Mesenchymal stem cell (in vitro differentiated cells and primary cell): Measurements from ENCODE around the gene HNRNPM.

ENCODE experiments used
- DNase-seq: peaks from one replicate; pipeline ENCODE4 v3.0.0-alpha.2; 2013
- H2AFZ ChIP-seq: one replicate; pipeline ENCODE4 v1.6.1; 2013; ENCODE audit warnings: low read depth, mild to moderate bottlenecking, control low read depth, inconsistent platforms, low read length, moderate library complexity
- H2AK5ac ChIP-seq: 2 replicates; pipeline ENCODE4 v1.6.1; 2013; ENCODE audit warnings: low read length, moderate library complexity, mild to moderate bottlenecking, inconsistent platforms; ENCODE audit not compliant: severe bottlenecking
- H2BK120ac ChIP-seq: one replicate; pipeline ENCODE4 v1.6.1; 2013; ENCODE audit warnings: low read depth, mild to moderate bottlenecking, inconsistent platforms, low read length, moderate library complexity
- H2BK12ac ChIP-seq, 2 experiments: one replicate each; pipeline ENCODE4 v1.6.1; 2013; ENCODE audit warnings: inconsistent platforms in 2 of 2, low read length in 2 of 2, mild to moderate bottlenecking in 2 of 2, moderate library complexity in 2 of 2, control low read depth in 1 of 2
- H2BK15ac ChIP-seq: one replicate; pipeline ENCODE4 v1.6.1; 2013; ENCODE audit warnings: mild to moderate bottlenecking, low read depth, inconsistent platforms; ENCODE audit not compliant: poor library complexity, severe bottlenecking
- H2BK5ac ChIP-seq: 2 replicates; pipeline ENCODE4 v1.6.1; 2013; ENCODE audit warnings: low read depth, mild to moderate bottlenecking, low read length, control low read depth, inconsistent platforms; ENCODE audit not compliant: poor library complexity, severe bottlenecking
- H3K14ac ChIP-seq, 2 experiments: one replicate each; pipeline ENCODE4 v1.6.1; 2013; ENCODE audit warnings: inconsistent platforms in 2 of 2, low read length in 2 of 2, control low read depth in 1 of 2, mild to moderate bottlenecking in 1 of 2, moderate library complexity in 1 of 2
- H3K18ac ChIP-seq, 2 experiments: one replicate each; pipeline ENCODE4 v1.6.1; 2013; ENCODE audit warnings: inconsistent platforms in 2 of 2, low read length in 2 of 2, control low read depth in 1 of 2, low read depth in 1 of 2, mild to moderate bottlenecking in 1 of 2
- H3K23ac ChIP-seq, 2 experiments: one replicate each; pipeline ENCODE4 v1.6.1; 2013; ENCODE audit warnings: inconsistent platforms in 2 of 2, low read length in 2 of 2, mild to moderate bottlenecking in 2 of 2, moderate library complexity in 2 of 2, control low read depth in 1 of 2
- H3K27ac ChIP-seq: 2 replicates; pipeline ENCODE4 v1.5.1; 2013; ENCODE audit warnings: mild to moderate bottlenecking, moderate library complexity, low read length, control low read depth, inconsistent platforms; ENCODE audit not compliant: poor library complexity, severe bottlenecking
- H3K27me3 ChIP-seq, 2 experiments: 2 replicates each; pipeline versions ENCODE4 v1.6.1 to v1.7.0; 2013; ENCODE audit warnings: low read length in 2 of 2, mild to moderate bottlenecking in 2 of 2, moderate library complexity in 2 of 2, control low read depth in 1 of 2, inconsistent platforms in 1 of 2; ENCODE audit not compliant: control insufficient read depth in 1 of 2, insufficient read depth in 1 of 2
- H3K36me3 ChIP-seq, 2 experiments: 2 replicates each; pipeline versions ENCODE4 v1.6.1 to v1.7.0; 2013; ENCODE audit warnings: low read length in 2 of 2, control low read depth in 1 of 2, inconsistent platforms in 1 of 2, low read depth in 1 of 2, mild to moderate bottlenecking in 1 of 2; ENCODE audit not compliant: insufficient read depth in 2 of 2, control insufficient read depth in 1 of 2
- H3K4ac ChIP-seq, 2 experiments: one replicate each; pipeline ENCODE4 v1.6.1; 2013; ENCODE audit warnings: inconsistent platforms in 2 of 2, low read length in 2 of 2, mild to moderate bottlenecking in 2 of 2, moderate library complexity in 2 of 2, control low read depth in 1 of 2, low read depth in 1 of 2
- H3K4me1 ChIP-seq: 2 replicates; pipeline ENCODE4 v1.6.1; 2013; ENCODE audit warnings: low read depth, low read length, control low read depth; ENCODE audit not compliant: control insufficient read depth, insufficient read depth
- H3K4me2 ChIP-seq: 2 replicates; pipeline ENCODE4 v1.6.1; 2013; ENCODE audit warnings: low read length, mild to moderate bottlenecking, inconsistent platforms; ENCODE audit not compliant: poor library complexity, severe bottlenecking
- H3K4me3 ChIP-seq, 2 experiments: 2 replicates each; pipeline versions ENCODE4 v1.5.1 to v1.7.0; 2013; ENCODE audit warnings: low read length in 2 of 2, mild to moderate bottlenecking in 2 of 2, control low read depth in 1 of 2, low read depth in 1 of 2; ENCODE audit not compliant: insufficient read depth in 1 of 2
- H3K79me1 ChIP-seq: replicated peaks from 2 replicates; pipeline ENCODE4 v1.6.1; 2013; ENCODE audit warnings: mild to moderate bottlenecking, control low read depth, low read length, inconsistent platforms; ENCODE audit not compliant: poor library complexity, severe bottlenecking
- H3K9ac ChIP-seq: 2 replicates; pipeline ENCODE4 v1.7.0; 2013; ENCODE audit warnings: mild to moderate bottlenecking, low read length, moderate library complexity
- H3K9me3 ChIP-seq: 2 replicates; pipeline ENCODE4 v1.7.0; 2013; ENCODE audit warnings: mild to moderate bottlenecking, low read length; ENCODE audit not compliant: control insufficient read depth
- H4K8ac ChIP-seq: one replicate; pipeline ENCODE4 v1.6.1; 2013; ENCODE audit warnings: inconsistent platforms, mild to moderate bottlenecking, low read length, moderate library complexity
- H4K91ac ChIP-seq: one replicate; pipeline ENCODE4 v1.6.1; 2013; ENCODE audit warnings: mild to moderate bottlenecking, low read length, inconsistent platforms
- WGBS: methylation state at CpG from one replicate; pipeline ENCODE4 v1.1.7; 2013; ENCODE audit warnings: mixed read lengths; 5-methylcytosine and 5-hydroxymethylcytosine counted together

HNRNPM gene

DNA sequence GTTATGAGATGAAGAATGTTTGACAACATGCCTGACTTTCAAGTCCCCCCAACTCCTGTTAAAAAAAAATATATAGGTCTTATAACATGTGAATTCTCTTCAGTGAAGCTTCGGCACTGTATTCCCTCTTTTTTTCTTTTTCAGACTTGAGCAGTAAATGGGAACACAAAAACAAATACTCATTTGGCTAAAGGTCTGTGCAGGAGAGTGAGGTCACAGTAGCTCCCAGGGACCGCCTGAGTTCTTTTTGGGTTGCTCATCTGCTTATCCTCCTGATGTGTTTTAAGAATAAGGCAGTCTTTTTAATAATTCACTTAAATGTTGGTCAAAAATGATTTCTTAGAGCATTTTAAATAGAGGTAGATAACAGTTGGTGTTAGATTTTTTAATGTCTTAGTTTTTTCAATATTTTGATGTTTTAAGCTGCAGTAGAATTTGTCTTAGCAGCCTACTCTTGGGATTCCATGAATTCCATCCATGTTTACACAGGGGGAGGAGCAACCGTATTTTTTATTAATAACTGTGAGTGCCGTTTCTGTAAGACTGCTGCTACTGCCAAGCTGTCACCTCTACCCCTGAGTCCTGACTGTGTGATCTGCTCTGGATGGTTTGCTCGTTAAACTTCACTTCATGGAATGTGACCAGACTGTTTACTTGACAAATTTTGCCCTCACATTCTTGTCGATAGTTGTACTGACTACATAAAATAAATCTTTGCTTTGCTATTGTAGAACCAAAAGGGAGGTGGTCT is 14.9 kb downstream of the HNRNPM start:
- Histone ChIP-seq H3K9ac (peak overlapping the region; percentile 82), H3K4me2 (peak overlapping the region; percentile 54), H4K8ac (no peak overlapping the region), H3K4ac (no peak overlapping the region), H3K4me3 (peak overlapping the region in 1 of 2 experiments; percentile 67), H3K79me1 (no peaks in the 10 kb centered on the region), H3K36me3 (peaks cover 29 to 62% of the 10 kb centered on the region in 2 experiments), H2BK15ac (no peak overlapping the region), H3K18ac (no peak overlapping the region), H3K27me3 (no peaks in the 10 kb centered on the region), H3K4me1 (peaks cover 15% of the 10 kb centered on the region), H3K23ac (no peak overlapping the region), H3K9me3 (no peaks in the 10 kb centered on the region), H3K14ac (no peak overlapping the region), H4K91ac (no peak overlapping the region), H3K27ac (peak overlapping the region; percentile 96), H2AK5ac (no peak overlapping the region), H2BK5ac (no peak overlapping the region), H2BK12ac (no peak overlapping the region), H2BK120ac (no peak overlapping the region), H2AFZ (no peak overlapping the region)
- WGBS = 15% methylated on average over 5 of the region's 6 CpGs
- DNase-seq = peak; percentile 67

DNA sequence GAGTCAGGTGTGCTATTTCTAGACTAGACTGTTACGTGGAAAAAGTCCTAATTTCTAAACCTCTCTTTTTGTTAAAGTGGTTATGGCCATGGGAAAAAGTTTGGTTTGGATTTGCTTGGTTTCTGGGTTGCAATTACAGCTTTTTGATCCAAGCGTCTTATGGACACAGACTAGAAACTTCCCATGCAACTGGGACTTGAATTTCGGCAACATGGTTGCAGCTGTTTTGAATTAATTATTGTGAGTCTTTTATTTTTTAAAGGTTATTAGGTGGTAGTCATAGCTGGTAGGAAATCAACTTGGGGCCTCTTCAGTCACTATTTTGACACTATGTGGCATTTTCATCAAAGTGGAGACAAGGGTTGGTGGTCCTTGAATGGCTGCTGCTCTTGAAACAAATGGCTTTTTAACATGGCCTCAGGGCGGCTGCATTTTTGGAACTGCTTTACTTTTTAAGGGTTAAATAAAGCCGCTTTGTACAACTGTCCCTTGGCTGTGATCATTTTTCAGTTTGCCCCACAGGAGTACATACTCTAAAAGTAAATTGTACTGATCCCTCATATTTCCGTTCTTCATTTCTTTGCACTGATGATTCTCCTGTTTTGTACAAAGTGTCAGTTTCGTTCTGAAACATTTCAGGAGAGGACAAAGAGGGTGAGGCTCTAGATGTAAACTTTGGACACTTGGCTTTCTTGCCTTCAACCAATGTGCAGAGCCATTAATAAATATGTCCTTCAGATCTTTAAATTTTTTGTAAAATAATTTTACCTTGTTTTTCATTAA is 15.9 kb downstream of the HNRNPM start:
- H3K4me2 ChIP-seq = peak overlapping the region; percentile 21
- 94% methylated on average over 7 of the region's 7 CpGs for WGBS
- no peak overlapping the region for H3K4ac ChIP-seq
- H3K27me3 ChIP-seq = no peaks in the 10 kb centered on the region
- no peak overlapping the region for H3K18ac ChIP-seq
- H3K9me3 ChIP-seq = no peaks in the 10 kb centered on the region
- no peak overlapping the region for H3K23ac ChIP-seq
- H2BK12ac ChIP-seq = no peak overlapping the region
- H3K27ac ChIP-seq = peak overlapping the region; percentile 96
- DNase-seq = no peak
- no peak overlapping the region for H3K14ac ChIP-seq
- H3K36me3 ChIP-seq = peaks cover 33 to 64% of the 10 kb centered on the region in 2 experiments
- H3K4me3 ChIP-seq = peak overlapping the region in 1 of 2 experiments; percentile 67
- H2AK5ac ChIP-seq = peak overlapping the region; percentile 88
- no peak overlapping the region for H2BK15ac ChIP-seq
- H2AFZ ChIP-seq = no peak overlapping the region
- H2BK5ac ChIP-seq = no peak overlapping the region
- H3K4me1 ChIP-seq = peaks cover 12% of the 10 kb centered on the region
- H4K91ac ChIP-seq = no peak overlapping the region
- H3K79me1 ChIP-seq = peaks cover 4% of the 10 kb centered on the region
- no peak overlapping the region for H4K8ac ChIP-seq
- H2BK120ac ChIP-seq = no peak overlapping the region
- H3K9ac ChIP-seq = peak overlapping the region; percentile 82

DNA sequence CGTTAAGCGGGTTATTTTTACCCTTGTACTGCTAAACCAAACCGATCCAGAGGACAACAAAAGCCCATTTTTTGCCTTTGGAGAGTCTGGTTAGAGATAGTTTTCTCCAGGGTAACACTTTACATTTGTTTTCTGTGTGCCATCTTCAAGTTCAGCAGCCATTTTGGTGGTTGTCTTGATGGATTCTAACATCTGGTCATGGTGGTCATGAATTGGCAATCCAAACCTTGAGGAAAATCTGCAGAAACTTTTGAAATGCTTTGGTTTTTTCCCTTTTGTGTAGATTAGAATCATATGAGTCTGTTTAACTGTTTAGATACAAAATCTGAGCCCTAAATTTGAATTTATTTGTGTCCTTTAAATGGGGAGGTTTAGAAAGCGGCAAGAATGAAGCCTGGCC is 16.6 kb downstream of the HNRNPM start:
- Histone ChIP-seq H3K9me3 (no peaks in the 10 kb centered on the region), H2BK5ac (no peak overlapping the region), H3K4me2 (no peak overlapping the region), H2BK12ac (no peak overlapping the region), H3K4ac (no peak overlapping the region), H4K91ac (no peak overlapping the region), H2AK5ac (no peak overlapping the region), H3K36me3 (peaks cover 29 to 64% of the 10 kb centered on the region in 2 experiments), H2BK15ac (no peak overlapping the region), H3K27me3 (no peaks in the 10 kb centered on the region), H3K4me1 (peaks cover 9% of the 10 kb centered on the region), H3K14ac (no peak overlapping the region), H3K18ac (no peak overlapping the region), H2AFZ (no peak overlapping the region), H4K8ac (no peak overlapping the region), H3K27ac (peak overlapping the region; percentile 34), H3K23ac (no peak overlapping the region), H3K9ac (peak overlapping the region; percentile 82), H3K4me3 (no peak overlapping the region), H3K79me1 (peaks cover 4% of the 10 kb centered on the region), H2BK120ac (no peak overlapping the region)
- no peak for DNase-seq
- WGBS = 95% methylated on average over 4 of the region's 4 CpGs

DNA sequence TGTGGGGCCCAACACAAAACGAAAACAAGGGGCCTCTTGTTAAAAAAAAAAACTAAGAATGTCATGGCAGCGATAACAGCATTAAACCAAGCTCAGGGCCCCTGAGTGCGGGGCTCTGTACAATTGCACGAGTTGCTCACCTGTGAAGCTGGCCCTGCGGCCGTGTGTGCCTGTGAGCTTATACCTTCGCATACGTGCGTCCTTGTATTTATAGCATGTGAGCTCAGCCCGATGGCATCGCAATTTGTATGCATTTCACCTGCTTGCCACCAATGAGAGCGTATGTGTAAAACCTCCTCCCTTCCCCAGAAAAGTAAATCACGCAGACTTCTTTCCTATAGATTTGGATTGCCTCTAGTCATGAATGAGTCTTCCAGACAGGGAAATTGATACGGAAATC is 17.1 kb downstream of the HNRNPM start:
- Histone ChIP-seq H3K36me3 (peaks cover 28 to 63% of the 10 kb centered on the region in 2 experiments), H2AK5ac (no peak overlapping the region), H3K14ac (no peak overlapping the region), H3K18ac (no peak overlapping the region), H2BK5ac (no peak overlapping the region), H2BK120ac (no peak overlapping the region), H4K8ac (no peak overlapping the region), H3K4ac (no peak overlapping the region), H3K23ac (no peak overlapping the region), H3K4me3 (no peak overlapping the region), H3K79me1 (peaks cover 4% of the 10 kb centered on the region), H3K9ac (no peak overlapping the region), H3K9me3 (no peaks in the 10 kb centered on the region), H2AFZ (no peak overlapping the region), H3K4me2 (no peak overlapping the region), H3K4me1 (peaks cover 9% of the 10 kb centered on the region), H3K27ac (no peak overlapping the region), H3K27me3 (no peaks in the 10 kb centered on the region), H4K91ac (no peak overlapping the region), H2BK15ac (no peak overlapping the region), H2BK12ac (no peak overlapping the region)
- no peak for DNase-seq
- WGBS = 96% methylated on average over 14 of the region's 14 CpGs
